Stimulated activated CD4-positive, alpha-beta T cell treated with anti-CD3 and anti-CD28 coated beads, Interleukin-1b, Interleukin-23, amount 100 ng/mL, for 48 hours (primary cell): Measurements from ENCODE around the gene GALC.

Source experiments
- DNase-seq: peaks from one replicate; pipeline ENCODE4 v3.0.0-alpha.2; 2020

Gene GALC

GRCh38 chr14:87952307-87953094 is 40.5 kb downstream of the GALC start:
- DNase-seq = no peak

- DNase-seq = no peak
These were observed 47.9 kb downstream of the GALC start for GRCh38 chr14:87944987-87945604.

- no peak for DNase-seq
These were observed 52.1 kb downstream of the GALC start for GRCh38 chr14:87940894-87941293.

- DNase-seq = no peak
These were observed 52.6 kb downstream of the GALC start for GRCh38 chr14:87940382-87940781.

- DNase-seq = no peak
These were observed 57.1 kb downstream of the GALC start for GRCh38 chr14:87935886-87936285.

GRCh38 chr14:87935081-87935828 is 57.7 kb downstream of the GALC start:
- no peak for DNase-seq

- no peak for DNase-seq
These were observed 58.8 kb downstream of the GALC start for GRCh38 chr14:87934185-87934584.

- no peak for DNase-seq
These were observed 76.1 kb downstream of the GALC start for GRCh38 chr14:87916886-87917275.

GRCh38 chr14:87916103-87916885 is 76.7 kb downstream of the GALC start:
- no peak for DNase-seq

GRCh38 chr14:87908550-87908949 is 84.4 kb downstream of the GALC start:
- no peak for DNase-seq

GRCh38 chr14:87901652-87902051 is 91.3 kb downstream of the GALC start:
- no peak for DNase-seq

- no peak for DNase-seq
These were observed 91.7 kb downstream of the GALC start for GRCh38 chr14:87901236-87901635.

GRCh38 chr14:87899228-87899627 is 93.8 kb downstream of the GALC start:
- DNase-seq = no peak

GRCh38 chr14:87898301-87898700 is 94.7 kb downstream of the GALC start:
- DNase-seq = no peak

- DNase-seq = no peak
These were observed 96.3 kb downstream of the GALC start for GRCh38 chr14:87896393-87897380.

- no peak for DNase-seq
These were observed 98.1 kb downstream of the GALC start for GRCh38 chr14:87894920-87895319.

GRCh38 chr14:87892763-87893162 is 100.2 kb downstream of the GALC start:
- DNase-seq = no peak

- peak; percentile 19 for DNase-seq
These were observed 104.6 kb downstream of the GALC start for GRCh38 chr14:87888136-87888999.

GRCh38 chr14:87883750-87884149 is 109.2 kb downstream of the GALC start:
- no peak for DNase-seq
